Panc1 (cell line): Measurements from ENCODE around the gene SYT2. TPM values are rescaled to one million over a fixed set of nuclear protein-coding genes. Genes with fewer than 3 reads are reported as not detected.

Experiments
- ATAC-seq: fragments of 200-7000 bp; cut with Tn5 transposase; 2 replicates; pipeline ENCODE4 v1.9.1; 2020; ENCODE audit warnings: mild to moderate bottlenecking, moderate library complexity
- BruUV-seq: library from RNA; stranded (reverse); fragments of 400-500 nt; replicated peaks from 2 replicates; lab custom pipeline; 2021; lab: Mats Ljungman, UMichigan
- CTCF ChIA-PET: fragments of 300-600 bp; sonication (Branson Sonifier 250); formaldehyde crosslinking; loops from one replicate; lab custom pipeline; 2022; ENCODE audit warnings: antibody characterized with exemption; lab: Charles Lee
- POLR2A ChIA-PET: fragments of 300-600 bp; sonication (Branson Sonifier 250); formaldehyde crosslinking; loops from one replicate; lab custom pipeline; 2022; ENCODE audit warnings: antibody characterized with exemption; lab: Charles Lee
- DNase-seq: peaks from one replicate; pipeline ENCODE4 v3.0.0-alpha.2; 2010; ENCODE audit warnings: low read depth, low spot score
- H3K27ac ChIP-seq: 2 replicates; pipeline ENCODE4 v1.5.1; 2011; ENCODE audit warnings: mild to moderate bottlenecking, low read length, inconsistent platforms
- H3K27me3 ChIP-seq: fragments of 200-500 bp; sonication (Bioruptor generic); 2 replicates; pipeline ENCODE4 v1.6.0; 2014; ENCODE audit warnings: low read length, inconsistent platforms; ENCODE audit not compliant: control insufficient read depth, insufficient read depth
- H3K36me3 ChIP-seq: fragments of 200-500 bp; sonication (Bioruptor generic); 2 replicates; pipeline ENCODE4 v1.5.1; 2014; ENCODE audit warnings: inconsistent platforms, mild to moderate bottlenecking, low read length, moderate library complexity; ENCODE audit not compliant: control insufficient read depth, insufficient read depth
- H3K4me1 ChIP-seq: 2 replicates; pipeline ENCODE4 v1.5.1; 2011; ENCODE audit warnings: inconsistent platforms, mild to moderate bottlenecking, low read length, moderate library complexity; ENCODE audit not compliant: control insufficient read depth, insufficient read depth
- H3K4me3 ChIP-seq, 2 experiments: 2 replicates each; pipeline ENCODE4 v1.5.1; 2011 to 2012; ENCODE audit warnings: low read depth in 2 of 2, low read length in 2 of 2, mild to moderate bottlenecking in 2 of 2, inconsistent platforms in 1 of 2, moderate library complexity in 1 of 2
- H3K9me3 ChIP-seq: fragments of 200-500 bp; sonication (Bioruptor generic); 2 replicates; pipeline ENCODE4 v1.5.1; 2014; ENCODE audit warnings: low read depth, mild to moderate bottlenecking, inconsistent platforms, low read length, moderate library complexity; ENCODE audit not compliant: control insufficient read depth, insufficient read depth
- POLR2AphosphoS5 ChIP-seq: IDR thresholded peaks from 2 replicates; pipeline ENCODE4 v1.6.1; 2012; ENCODE audit warnings: mild to moderate bottlenecking, low read depth, low read length, moderate library complexity
- SIN3A ChIP-seq: IDR thresholded peaks from 2 replicates; pipeline ENCODE4 v1.6.1; 2012; ENCODE audit warnings: low read depth, mild to moderate bottlenecking, low read length, moderate library complexity, borderline replicate concordance; ENCODE audit not compliant: insufficient read depth
- TCF7L2 ChIP-seq: IDR thresholded peaks from 2 replicates; pipeline ENCODE4 v1.6.1; 2011; ENCODE audit warnings: mild to moderate bottlenecking, low read depth, low read length, inconsistent platforms
- in situ Hi-C: cut with HindIII; loops from 2 replicates; pipeline ENCODE4 v1.10.0; 2016; ENCODE audit warnings: low sequenced_read_pairs, low pct_unique_long_range_greater_than_20kb
- intact Hi-C: fragments of 100-400 bp; cut with micrococcal nuclease; formaldehyde crosslinking; loops from one replicate; pipeline ENCODE4 v1.10.0; 2022; ENCODE audit not compliant: unreplicated experiment
- total RNA-seq: library from RNA; stranded (reverse); gene quantifications from one replicate; pipeline ENCODE4 v1.2.1, GENCODE V29; 2021; ENCODE audit not compliant: unreplicated experiment
- TF ChIP-seq, protein P1 (sequence below): fragments of 450-650 bp; IDR thresholded peaks from 2 replicates; pipeline ENCODE4 v1.5.1; 2017; ENCODE audit warnings: mild to moderate bottlenecking
- TF ChIP-seq, protein P2 (sequence below), 2 experiments: IDR thresholded peaks; 2 replicates each; pipeline ENCODE4 v1.6.1; 2011 to 2012; ENCODE audit warnings: low read depth in 2 of 2, control low read depth in 1 of 2, low read length in 1 of 2, mild to moderate bottlenecking in 1 of 2, moderate library complexity in 1 of 2; ENCODE audit not compliant: insufficient read depth in 1 of 2

The SYT2 gene
- total RNA-seq, 1 experiment from 2014 or later: 0.03 TPM

DNA sequence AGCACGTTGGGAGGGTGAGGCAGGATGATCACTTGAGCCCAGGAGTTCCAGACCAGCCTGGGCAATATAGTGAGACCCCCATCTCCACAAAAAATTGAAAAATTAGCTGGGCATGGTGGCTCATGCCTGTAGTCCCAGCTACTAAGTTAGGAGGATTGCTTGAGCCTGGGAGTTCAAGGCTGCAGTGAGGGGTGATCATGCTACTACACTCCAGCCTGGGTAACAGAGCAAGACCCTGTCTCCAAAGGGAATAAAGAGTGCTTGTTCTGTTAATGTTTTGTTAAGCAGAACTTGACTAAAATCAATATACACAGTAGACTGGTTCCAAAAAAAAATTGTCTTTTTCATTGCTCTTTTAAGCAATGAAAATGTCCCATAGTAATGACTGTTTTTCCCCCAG is 146.4 kb downstream of the SYT2 start:
- H3K27me3 ChIP-seq: no peaks in the 10 kb centered on the region
- no peak overlapping the region for H3K4me3 ChIP-seq
- DNase-seq: no peak
- intact Hi-C loops: no loop called here
- ChIA-PET POLR2A (no interaction called here), CTCF (no interaction called here)
- no TSS peak for BruUV-seq
- H3K27ac ChIP-seq: no peak overlapping the region
- no peaks in the 10 kb centered on the region for H3K9me3 ChIP-seq
- no peak for ATAC-seq
- in situ Hi-C loops: no loop called here
- no peaks in the 10 kb centered on the region for H3K36me3 ChIP-seq
- H3K4me1 ChIP-seq: no peaks in the 10 kb centered on the region
- TF ChIP-seq, protein P1, sequence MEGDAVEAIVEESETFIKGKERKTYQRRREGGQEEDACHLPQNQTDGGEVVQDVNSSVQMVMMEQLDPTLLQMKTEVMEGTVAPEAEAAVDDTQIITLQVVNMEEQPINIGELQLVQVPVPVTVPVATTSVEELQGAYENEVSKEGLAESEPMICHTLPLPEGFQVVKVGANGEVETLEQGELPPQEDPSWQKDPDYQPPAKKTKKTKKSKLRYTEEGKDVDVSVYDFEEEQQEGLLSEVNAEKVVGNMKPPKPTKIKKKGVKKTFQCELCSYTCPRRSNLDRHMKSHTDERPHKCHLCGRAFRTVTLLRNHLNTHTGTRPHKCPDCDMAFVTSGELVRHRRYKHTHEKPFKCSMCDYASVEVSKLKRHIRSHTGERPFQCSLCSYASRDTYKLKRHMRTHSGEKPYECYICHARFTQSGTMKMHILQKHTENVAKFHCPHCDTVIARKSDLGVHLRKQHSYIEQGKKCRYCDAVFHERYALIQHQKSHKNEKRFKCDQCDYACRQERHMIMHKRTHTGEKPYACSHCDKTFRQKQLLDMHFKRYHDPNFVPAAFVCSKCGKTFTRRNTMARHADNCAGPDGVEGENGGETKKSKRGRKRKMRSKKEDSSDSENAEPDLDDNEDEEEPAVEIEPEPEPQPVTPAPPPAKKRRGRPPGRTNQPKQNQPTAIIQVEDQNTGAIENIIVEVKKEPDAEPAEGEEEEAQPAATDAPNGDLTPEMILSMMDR: no peak
- TF ChIP-seq, protein P2, sequence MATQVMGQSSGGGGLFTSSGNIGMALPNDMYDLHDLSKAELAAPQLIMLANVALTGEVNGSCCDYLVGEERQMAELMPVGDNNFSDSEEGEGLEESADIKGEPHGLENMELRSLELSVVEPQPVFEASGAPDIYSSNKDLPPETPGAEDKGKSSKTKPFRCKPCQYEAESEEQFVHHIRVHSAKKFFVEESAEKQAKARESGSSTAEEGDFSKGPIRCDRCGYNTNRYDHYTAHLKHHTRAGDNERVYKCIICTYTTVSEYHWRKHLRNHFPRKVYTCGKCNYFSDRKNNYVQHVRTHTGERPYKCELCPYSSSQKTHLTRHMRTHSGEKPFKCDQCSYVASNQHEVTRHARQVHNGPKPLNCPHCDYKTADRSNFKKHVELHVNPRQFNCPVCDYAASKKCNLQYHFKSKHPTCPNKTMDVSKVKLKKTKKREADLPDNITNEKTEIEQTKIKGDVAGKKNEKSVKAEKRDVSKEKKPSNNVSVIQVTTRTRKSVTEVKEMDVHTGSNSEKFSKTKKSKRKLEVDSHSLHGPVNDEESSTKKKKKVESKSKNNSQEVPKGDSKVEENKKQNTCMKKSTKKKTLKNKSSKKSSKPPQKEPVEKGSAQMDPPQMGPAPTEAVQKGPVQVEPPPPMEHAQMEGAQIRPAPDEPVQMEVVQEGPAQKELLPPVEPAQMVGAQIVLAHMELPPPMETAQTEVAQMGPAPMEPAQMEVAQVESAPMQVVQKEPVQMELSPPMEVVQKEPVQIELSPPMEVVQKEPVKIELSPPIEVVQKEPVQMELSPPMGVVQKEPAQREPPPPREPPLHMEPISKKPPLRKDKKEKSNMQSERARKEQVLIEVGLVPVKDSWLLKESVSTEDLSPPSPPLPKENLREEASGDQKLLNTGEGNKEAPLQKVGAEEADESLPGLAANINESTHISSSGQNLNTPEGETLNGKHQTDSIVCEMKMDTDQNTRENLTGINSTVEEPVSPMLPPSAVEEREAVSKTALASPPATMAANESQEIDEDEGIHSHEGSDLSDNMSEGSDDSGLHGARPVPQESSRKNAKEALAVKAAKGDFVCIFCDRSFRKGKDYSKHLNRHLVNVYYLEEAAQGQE (IDR thresholded peaks at IDR 0.05; ENCODE audit: insufficient read depth in 1 of 2, low read depth in 2 of 2, low read length in 1 of 2): no peak
- no peak for TF ChIP-seq POLR2AphosphoS5
- no peak for TF ChIP-seq SIN3A
- no peak for TF ChIP-seq TCF7L2

DNA sequence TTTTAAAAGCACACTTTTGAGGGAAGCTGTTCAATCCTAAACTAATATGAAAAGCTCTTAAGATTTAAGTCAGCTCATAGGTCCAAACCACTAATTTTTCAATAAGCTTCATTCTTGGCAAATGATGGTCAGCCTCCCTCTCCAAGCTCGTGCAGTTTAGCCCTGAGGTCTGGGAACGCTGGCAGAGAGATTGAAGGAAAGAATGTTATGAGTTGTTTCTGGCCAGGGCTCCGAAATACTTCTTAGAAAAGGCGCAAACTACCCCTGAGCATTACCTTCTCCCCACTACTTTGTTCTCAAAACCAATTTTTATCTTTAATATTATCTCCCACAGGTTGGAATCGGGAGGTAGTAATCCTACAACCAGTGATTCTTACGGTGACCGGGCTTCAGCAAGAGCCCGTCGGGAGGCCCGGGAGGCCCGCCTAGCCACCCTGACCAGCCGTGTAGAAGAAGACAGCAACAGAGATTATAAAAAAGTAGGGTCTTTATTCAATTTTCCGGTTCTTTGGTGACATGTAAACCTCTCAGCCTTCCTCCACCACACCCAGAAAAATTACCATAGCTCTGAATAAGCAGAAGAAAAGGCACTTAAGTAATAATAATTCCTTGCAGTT is 147.7 kb downstream of the SYT2 start:
- in situ Hi-C loops: no loop called here
- CTCF ChIA-PET: interaction anchor here (0.7 kb wide), 1 partner anchor 12 kb away, joined by 3 read pairs; no protein-coding TSS in a partner anchor
- POLR2A ChIA-PET: no interaction called here

More for the DNA sequence above, 147.7 kb downstream of the SYT2 start:
- H3K27me3 ChIP-seq: no peaks in the 10 kb centered on the region
- H3K36me3 ChIP-seq: no peaks in the 10 kb centered on the region
- no peak overlapping the region for H3K27ac ChIP-seq
- ATAC-seq (no peak), DNase-seq (no peak)
- H3K9me3 ChIP-seq: no peaks in the 10 kb centered on the region
- no peaks in the 10 kb centered on the region for H3K4me1 ChIP-seq
- H3K4me3 ChIP-seq: no peak overlapping the region
- BruUV-seq: no TSS peak
- TF ChIP-seq POLR2AphosphoS5 (no peak), TCF7L2 (no peak), SIN3A (no peak)
- TF ChIP-seq, protein P1: no peak
- TF ChIP-seq, protein P2 (IDR thresholded peaks at IDR 0.05; ENCODE audit: insufficient read depth in 1 of 2, low read depth in 2 of 2, low read length in 1 of 2): no peak
- intact Hi-C loops: no loop called here
